ENCODE results near the gene RGS17.

Gene RGS17

DNA sequence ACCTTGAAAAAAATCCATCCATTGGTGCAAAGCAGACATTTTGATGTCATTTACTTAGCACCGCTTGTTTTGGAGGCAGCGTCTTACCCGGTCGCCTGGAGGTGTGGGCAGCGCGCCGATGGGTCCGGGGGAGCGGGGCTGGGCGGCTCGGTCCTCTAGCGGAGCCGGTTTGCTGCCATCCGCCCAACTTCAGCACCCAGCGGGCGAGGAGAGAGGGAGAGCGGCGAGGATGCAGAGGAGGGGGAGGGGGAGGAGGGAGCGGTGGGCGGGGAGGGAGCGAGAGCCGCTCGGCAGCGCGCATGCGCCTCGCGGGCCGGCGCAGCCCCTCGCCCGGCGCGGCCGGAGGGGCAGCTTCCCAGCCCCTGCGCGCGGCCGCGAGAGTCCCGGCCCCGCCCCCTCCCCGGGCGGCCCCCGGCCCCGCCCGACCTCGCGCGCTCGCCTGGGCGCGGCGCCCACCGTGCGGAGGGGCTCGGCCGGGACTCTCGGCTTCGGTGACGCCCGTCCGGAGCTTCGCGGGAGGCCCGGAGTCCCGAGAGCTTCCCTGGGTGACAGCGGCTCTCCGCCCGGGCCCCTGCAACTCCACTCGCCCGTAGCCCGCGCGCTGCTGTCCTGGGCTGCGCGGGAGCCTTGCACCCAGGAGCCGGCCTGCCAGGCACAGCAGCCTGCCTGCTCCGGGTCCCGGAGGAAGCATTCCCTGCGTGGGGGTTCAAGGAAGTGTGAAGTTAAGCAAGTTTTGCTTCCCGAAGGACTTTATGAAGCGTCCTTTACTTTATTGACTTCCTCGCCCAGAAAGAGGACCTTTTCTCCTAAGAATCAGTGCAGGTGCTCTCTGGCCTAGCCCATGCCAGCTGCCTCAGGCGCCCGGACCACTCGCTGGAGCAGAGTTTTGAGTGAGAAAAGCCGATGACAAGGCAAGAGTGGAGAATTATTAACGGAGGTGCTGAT lies at the start of gene RGS17:
RGS17 (minus strand) TSS at position 246 of the 945 bp plus-strand sequence. CDS start 87,264 bp downstream, outside the sequence.
- Histone ChIP-seq H3K9me3 (ENCODE audit: control insufficient read depth in 1 of 2, low read length in 2 of 2) (no peaks in the 10 kb centered on the region), H3K4me3 (ENCODE audit: low read depth in 1 of 2, low read length in 2 of 2) (peak within 1 kb of the TSS; percentile 66 to 68), H3K27ac (ENCODE audit: low read depth, low read length) (no peak within 1 kb of the TSS), H3K27me3 (ENCODE audit: control insufficient read depth in 1 of 2, insufficient read depth in 2 of 2, low read length in 2 of 2) (peaks cover 12 to 32% of the 10 kb centered on the region in 2 donors), H3K9ac (ENCODE audit: low read depth in 1 of 2, low read length in 2 of 2) (no peak within 1 kb of the TSS), H3K4me1 (ENCODE audit: control insufficient read depth in 1 of 2, insufficient read depth in 2 of 2, low read length in 2 of 2) (peaks cover 0 to 7% of the 10 kb centered on the region in 2 donors), H3K36me3 (ENCODE audit: control insufficient read depth in 1 of 2, insufficient read depth in 2 of 2, low read length in 2 of 2) (no peaks in the 10 kb centered on the region)

DNA sequence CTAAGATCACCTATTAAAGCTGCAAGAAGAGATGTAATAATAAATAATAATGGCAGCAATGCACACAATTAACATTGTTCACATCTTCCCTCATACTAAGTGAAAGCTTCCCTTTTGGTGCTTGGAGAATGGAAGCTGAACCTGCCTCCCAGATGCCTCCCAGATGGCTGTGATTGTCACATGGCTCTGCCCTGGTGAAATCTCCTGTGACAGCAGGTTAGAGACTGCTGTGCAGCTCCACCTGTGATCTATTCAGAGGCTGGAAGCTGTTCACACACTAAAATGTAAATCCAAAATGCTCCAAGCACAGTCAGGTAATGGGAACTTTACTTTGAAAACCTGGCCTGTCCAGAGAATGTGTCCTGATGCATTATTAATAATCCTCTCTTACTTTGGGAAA lies 41.7 kb upstream of the RGS17 start:
- Histone ChIP-seq H3K4me3 (ENCODE audit: low read depth in 1 of 2, low read length in 2 of 2) (no peak overlapping the region), H3K9ac (ENCODE audit: low read depth in 1 of 2, low read length in 2 of 2) (no peak overlapping the region), H3K27ac (ENCODE audit: low read depth, low read length) (no peak overlapping the region), H3K27me3 (ENCODE audit: control insufficient read depth in 1 of 2, insufficient read depth in 2 of 2, low read length in 2 of 2) (no peaks in the 10 kb centered on the region), H3K36me3 (ENCODE audit: control insufficient read depth in 1 of 2, insufficient read depth in 2 of 2, low read length in 2 of 2) (no peaks in the 10 kb centered on the region), H3K9me3 (ENCODE audit: control insufficient read depth in 1 of 2, low read length in 2 of 2) (no peaks in the 10 kb centered on the region), H3K4me1 (ENCODE audit: control insufficient read depth in 1 of 2, insufficient read depth in 2 of 2, low read length in 2 of 2) (no peaks in the 10 kb centered on the region)

GRCh38 chr6:153170511-153170910 lies 39.4 kb upstream of the RGS17 start:
- Histone ChIP-seq H3K27me3 (ENCODE audit: control insufficient read depth in 1 of 2, insufficient read depth in 2 of 2, low read length in 2 of 2) (no peaks in the 10 kb centered on the region), H3K4me3 (ENCODE audit: low read depth in 1 of 2, low read length in 2 of 2) (no peak overlapping the region), H3K27ac (ENCODE audit: low read depth, low read length) (no peak overlapping the region), H3K4me1 (ENCODE audit: control insufficient read depth in 1 of 2, insufficient read depth in 2 of 2, low read length in 2 of 2) (no peaks in the 10 kb centered on the region), H3K9me3 (ENCODE audit: control insufficient read depth in 1 of 2, low read length in 2 of 2) (no peaks in the 10 kb centered on the region), H3K9ac (ENCODE audit: low read depth in 1 of 2, low read length in 2 of 2) (no peak overlapping the region), H3K36me3 (ENCODE audit: control insufficient read depth in 1 of 2, insufficient read depth in 2 of 2, low read length in 2 of 2) (no peaks in the 10 kb centered on the region)

DNA sequence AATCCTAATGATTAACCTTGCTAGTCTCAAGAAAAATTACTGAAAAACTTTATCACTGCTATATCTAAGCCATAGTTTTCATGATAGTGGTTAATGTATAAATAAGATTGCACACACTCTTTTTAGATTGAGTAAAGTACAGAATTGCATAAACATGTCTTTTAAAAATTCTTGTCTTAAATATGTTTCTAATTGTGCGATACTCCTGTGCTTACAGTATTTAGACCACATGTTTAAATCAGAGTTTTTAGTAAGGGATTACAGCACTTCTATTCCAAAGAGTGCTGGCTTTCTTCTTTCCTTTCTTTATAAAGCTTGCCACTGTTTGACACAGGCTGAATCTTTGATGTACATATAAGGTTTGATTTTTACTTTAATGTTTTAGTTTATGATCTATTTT lies 36.8 kb upstream of the RGS17 start:
- H3K9ac ChIP-seq (ENCODE audit: low read depth in 1 of 2, low read length in 2 of 2), result no peak overlapping the region
- no peaks in the 10 kb centered on the region for H3K4me1 ChIP-seq (ENCODE audit: control insufficient read depth in 1 of 2, insufficient read depth in 2 of 2, low read length in 2 of 2)
- H3K27me3 ChIP-seq (ENCODE audit: control insufficient read depth in 1 of 2, insufficient read depth in 2 of 2, low read length in 2 of 2), result no peaks in the 10 kb centered on the region
- H3K36me3 ChIP-seq (ENCODE audit: control insufficient read depth in 1 of 2, insufficient read depth in 2 of 2, low read length in 2 of 2), result no peaks in the 10 kb centered on the region
- no peaks in the 10 kb centered on the region for H3K9me3 ChIP-seq (ENCODE audit: control insufficient read depth in 1 of 2, low read length in 2 of 2)
- no peak overlapping the region for H3K4me3 ChIP-seq (ENCODE audit: low read depth in 1 of 2, low read length in 2 of 2)
- H3K27ac ChIP-seq (ENCODE audit: low read depth, low read length), result peak overlapping the region; percentile 1

DNA sequence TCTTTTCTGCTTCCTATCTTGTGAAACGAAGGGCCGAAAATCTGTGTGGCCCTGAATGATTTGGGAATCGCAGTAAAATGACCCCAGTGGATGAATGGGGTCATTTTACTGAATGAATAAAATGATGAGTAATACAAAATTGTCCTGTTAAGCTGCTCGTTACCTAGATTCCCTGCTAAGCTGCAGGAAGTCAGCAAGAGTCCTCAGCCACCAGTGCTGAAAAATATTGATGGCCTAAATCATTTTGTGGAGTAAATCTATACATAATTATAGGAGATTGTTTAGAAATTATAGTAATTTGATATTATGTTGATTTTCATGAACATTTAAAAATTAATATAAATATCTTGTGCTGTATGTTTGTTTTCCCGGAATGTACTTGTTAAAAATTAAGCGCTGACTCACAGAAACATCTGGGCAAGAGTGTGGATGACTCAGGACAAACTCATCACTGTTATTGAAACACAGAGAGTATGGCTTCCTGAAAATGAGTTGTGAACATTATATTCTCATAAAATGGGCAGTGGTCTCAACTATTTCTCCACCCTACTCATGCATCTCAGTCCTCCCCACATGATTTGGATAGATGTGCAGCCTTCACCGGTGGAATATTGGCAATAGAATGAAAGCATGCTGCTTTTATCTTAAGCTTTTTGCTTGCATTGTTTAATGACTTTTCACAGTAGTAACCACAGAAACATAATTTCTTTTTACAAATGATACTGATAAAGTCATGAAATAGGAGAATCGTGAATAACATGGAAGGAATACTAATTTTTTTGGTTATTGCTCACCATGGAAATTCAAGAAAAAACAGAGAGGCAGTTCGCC lies 36.2 kb upstream of the RGS17 start:
- Histone ChIP-seq H3K4me3 (ENCODE audit: low read depth in 1 of 2, low read length in 2 of 2) (no peak overlapping the region), H3K9me3 (ENCODE audit: control insufficient read depth in 1 of 2, low read length in 2 of 2) (no peaks in the 10 kb centered on the region), H3K36me3 (ENCODE audit: control insufficient read depth in 1 of 2, insufficient read depth in 2 of 2, low read length in 2 of 2) (no peaks in the 10 kb centered on the region), H3K27ac (ENCODE audit: low read depth, low read length) (peak overlapping the region; percentile 1), H3K4me1 (ENCODE audit: control insufficient read depth in 1 of 2, insufficient read depth in 2 of 2, low read length in 2 of 2) (no peaks in the 10 kb centered on the region), H3K27me3 (ENCODE audit: control insufficient read depth in 1 of 2, insufficient read depth in 2 of 2, low read length in 2 of 2) (no peaks in the 10 kb centered on the region), H3K9ac (ENCODE audit: low read depth in 1 of 2, low read length in 2 of 2) (no peak overlapping the region)

- Histone ChIP-seq H3K4me1 (ENCODE audit: control insufficient read depth in 1 of 2, insufficient read depth in 2 of 2, low read length in 2 of 2) (no peaks in the 10 kb centered on the region), H3K27ac (ENCODE audit: low read depth, low read length) (no peak overlapping the region), H3K9me3 (ENCODE audit: control insufficient read depth in 1 of 2, low read length in 2 of 2) (no peaks in the 10 kb centered on the region), H3K36me3 (ENCODE audit: control insufficient read depth in 1 of 2, insufficient read depth in 2 of 2, low read length in 2 of 2) (no peaks in the 10 kb centered on the region), H3K9ac (ENCODE audit: low read depth in 1 of 2, low read length in 2 of 2) (no peak overlapping the region), H3K27me3 (ENCODE audit: control insufficient read depth in 1 of 2, insufficient read depth in 2 of 2, low read length in 2 of 2) (no peaks in the 10 kb centered on the region), H3K4me3 (ENCODE audit: low read depth in 1 of 2, low read length in 2 of 2) (no peak overlapping the region)
Observed at GRCh38 chr6:153162646-153163045, 31.6 kb upstream of the RGS17 start.

GRCh38 chr6:153162172-153162571 lies 31.1 kb upstream of the RGS17 start:
- Histone ChIP-seq H3K4me3 (ENCODE audit: low read depth in 1 of 2, low read length in 2 of 2) (no peak overlapping the region), H3K27me3 (ENCODE audit: control insufficient read depth in 1 of 2, insufficient read depth in 2 of 2, low read length in 2 of 2) (no peaks in the 10 kb centered on the region), H3K9ac (ENCODE audit: low read depth in 1 of 2, low read length in 2 of 2) (no peak overlapping the region), H3K27ac (ENCODE audit: low read depth, low read length) (no peak overlapping the region), H3K4me1 (ENCODE audit: control insufficient read depth in 1 of 2, insufficient read depth in 2 of 2, low read length in 2 of 2) (no peaks in the 10 kb centered on the region), H3K36me3 (ENCODE audit: control insufficient read depth in 1 of 2, insufficient read depth in 2 of 2, low read length in 2 of 2) (no peaks in the 10 kb centered on the region), H3K9me3 (ENCODE audit: control insufficient read depth in 1 of 2, low read length in 2 of 2) (no peaks in the 10 kb centered on the region)

GRCh38 chr6:153160221-153160620 lies 29.1 kb upstream of the RGS17 start:
- Histone ChIP-seq H3K27me3 (ENCODE audit: control insufficient read depth in 1 of 2, insufficient read depth in 2 of 2, low read length in 2 of 2) (no peaks in the 10 kb centered on the region), H3K4me3 (ENCODE audit: low read depth in 1 of 2, low read length in 2 of 2) (no peak overlapping the region), H3K9me3 (ENCODE audit: control insufficient read depth in 1 of 2, low read length in 2 of 2) (no peaks in the 10 kb centered on the region), H3K36me3 (ENCODE audit: control insufficient read depth in 1 of 2, insufficient read depth in 2 of 2, low read length in 2 of 2) (no peaks in the 10 kb centered on the region), H3K27ac (ENCODE audit: low read depth, low read length) (no peak overlapping the region), H3K9ac (ENCODE audit: low read depth in 1 of 2, low read length in 2 of 2) (no peak overlapping the region), H3K4me1 (ENCODE audit: control insufficient read depth in 1 of 2, insufficient read depth in 2 of 2, low read length in 2 of 2) (no peaks in the 10 kb centered on the region)

DNA sequence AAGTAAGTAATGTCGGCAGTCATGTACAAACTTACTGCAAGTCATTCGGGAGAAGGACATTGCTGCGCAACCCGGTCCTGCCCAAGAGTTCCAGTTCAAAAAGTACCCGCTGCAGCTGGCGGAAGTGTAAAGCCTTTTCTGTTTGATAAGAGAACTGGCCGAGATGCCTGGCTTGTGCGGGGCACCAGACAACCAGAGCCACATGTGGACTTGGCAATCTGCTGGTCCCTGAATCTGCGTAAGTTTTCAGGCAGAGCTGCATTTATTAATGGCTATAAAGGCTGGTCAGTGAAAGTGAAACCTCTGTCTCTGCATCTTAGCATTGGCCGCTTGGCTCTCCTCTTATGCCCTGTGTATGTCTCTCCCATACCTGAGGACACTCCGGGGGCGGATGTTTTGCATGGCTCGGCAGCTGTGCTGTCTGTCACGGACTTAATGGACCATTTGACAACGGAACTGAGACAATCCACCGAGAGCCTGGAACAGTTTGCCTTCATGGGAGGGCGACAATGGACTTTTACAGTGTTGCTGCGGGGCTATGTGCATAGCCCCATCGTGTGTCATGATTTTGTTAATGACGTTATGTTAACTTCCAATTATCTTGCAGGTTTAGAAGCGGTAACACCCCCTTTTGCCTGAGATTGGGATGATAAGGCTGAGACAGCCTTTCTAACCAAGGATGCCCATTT lies 19.8 kb upstream of the RGS17 start:
- Histone ChIP-seq H3K27ac (ENCODE audit: low read depth, low read length) (no peak overlapping the region), H3K4me3 (ENCODE audit: low read depth in 1 of 2, low read length in 2 of 2) (no peak overlapping the region), H3K36me3 (ENCODE audit: control insufficient read depth in 1 of 2, insufficient read depth in 2 of 2, low read length in 2 of 2) (no peaks in the 10 kb centered on the region), H3K9me3 (ENCODE audit: control insufficient read depth in 1 of 2, low read length in 2 of 2) (no peaks in the 10 kb centered on the region), H3K9ac (ENCODE audit: low read depth in 1 of 2, low read length in 2 of 2) (no peak overlapping the region), H3K4me1 (ENCODE audit: control insufficient read depth in 1 of 2, insufficient read depth in 2 of 2, low read length in 2 of 2) (no peaks in the 10 kb centered on the region), H3K27me3 (ENCODE audit: control insufficient read depth in 1 of 2, insufficient read depth in 2 of 2, low read length in 2 of 2) (no peaks in the 10 kb centered on the region)

- no peaks in the 10 kb centered on the region for H3K27me3 ChIP-seq (ENCODE audit: control insufficient read depth in 1 of 2, insufficient read depth in 2 of 2, low read length in 2 of 2)
- no peak overlapping the region for H3K27ac ChIP-seq (ENCODE audit: low read depth, low read length)
- no peaks in the 10 kb centered on the region for H3K4me1 ChIP-seq (ENCODE audit: control insufficient read depth in 1 of 2, insufficient read depth in 2 of 2, low read length in 2 of 2)
- no peak overlapping the region for H3K9ac ChIP-seq (ENCODE audit: low read depth in 1 of 2, low read length in 2 of 2)
- no peak overlapping the region for H3K4me3 ChIP-seq (ENCODE audit: low read depth in 1 of 2, low read length in 2 of 2)
- H3K9me3 ChIP-seq (ENCODE audit: control insufficient read depth in 1 of 2, low read length in 2 of 2), result no peaks in the 10 kb centered on the region
- H3K36me3 ChIP-seq (ENCODE audit: control insufficient read depth in 1 of 2, insufficient read depth in 2 of 2, low read length in 2 of 2), result no peaks in the 10 kb centered on the region
Observed at GRCh38 chr6:153150371-153150751, 19.3 kb upstream of the RGS17 start.
